Measurements from ENCODE around the gene ZSCAN4. TPM values are rescaled to one million over a fixed set of nuclear protein-coding genes. Genes with fewer than 3 reads are reported as not detected.

Gene ZSCAN4
- total and polyA plus RNA-seq, 5 donors = 0.16 to 0.37 (median 0.28) TPM; not detected in 1

GRCh38 chr19:57651654-57651996 is 17.1 kb upstream of the ZSCAN4 start:
- Histone ChIP-seq H3K27ac (ENCODE audit: low read length) (no peak overlapping the region), H3K9me3 (ENCODE audit: control insufficient read depth, low read length) (no peaks in the 10 kb centered on the region), H3K27me3 (ENCODE audit: control insufficient read depth, insufficient read depth) (no peaks in the 10 kb centered on the region), H3K4me1 (ENCODE audit: control insufficient read depth, insufficient read depth, low read length) (no peaks in the 10 kb centered on the region), H3K4me3 (ENCODE audit: low read length) (no peak overlapping the region)
- intact Hi-C loops (cut with DNase I) = no loop called here
- 41% methylated on average over 6 of the region's 6 CpGs for WGBS
- ATAC-seq (peak in 1 of 2 donors; percentile 5), DNase-seq (no peak)

GRCh38 chr19:57653689-57654088 is 15.0 kb upstream of the ZSCAN4 start:
- Histone ChIP-seq H3K4me3 (ENCODE audit: low read length) (no peak overlapping the region), H3K27me3 (ENCODE audit: control insufficient read depth, insufficient read depth) (no peaks in the 10 kb centered on the region), H3K9me3 (ENCODE audit: control insufficient read depth, low read length) (no peaks in the 10 kb centered on the region), H3K4me1 (ENCODE audit: control insufficient read depth, insufficient read depth, low read length) (no peaks in the 10 kb centered on the region), H3K27ac (ENCODE audit: low read length) (no peak overlapping the region)
- ATAC-seq (no peak), DNase-seq (no peak)
- intact Hi-C loops (cut with DNase I) = no loop called here
- whole genome bisulfite sequencing = 81% methylated on average over 2 of the region's 2 CpGs

GRCh38 chr19:57655443-57655842 is 13.3 kb upstream of the ZSCAN4 start:
- 92% methylated on average over 1 of the region's 1 CpG for WGBS
- no peak overlapping the region for H3K27ac ChIP-seq (ENCODE audit: low read length)
- H3K4me1 ChIP-seq (ENCODE audit: control insufficient read depth, insufficient read depth, low read length) = no peaks in the 10 kb centered on the region
- H3K27me3 ChIP-seq (ENCODE audit: control insufficient read depth, insufficient read depth) = no peaks in the 10 kb centered on the region
- no peaks in the 10 kb centered on the region for H3K9me3 ChIP-seq (ENCODE audit: control insufficient read depth, low read length)
- intact Hi-C loops (cut with DNase I) = no loop called here
- H3K4me3 ChIP-seq (ENCODE audit: low read length) = no peak overlapping the region
- ATAC-seq = no peak
- DNase-seq = no peak

- no peak overlapping the region for H3K27ac ChIP-seq (ENCODE audit: low read length)
- 84% methylated on average over 1 of the region's 1 CpG for WGBS
- H3K27me3 ChIP-seq (ENCODE audit: control insufficient read depth, insufficient read depth) = no peaks in the 10 kb centered on the region
- no peak for ATAC-seq
- no peaks in the 10 kb centered on the region for H3K9me3 ChIP-seq (ENCODE audit: control insufficient read depth, low read length)
- H3K4me3 ChIP-seq (ENCODE audit: low read length) = no peak overlapping the region
- intact Hi-C loops (cut with DNase I) = no loop called here
- H3K4me1 ChIP-seq (ENCODE audit: control insufficient read depth, insufficient read depth, low read length) = no peaks in the 10 kb centered on the region
- no peak for DNase-seq
Observed at GRCh38 chr19:57656346-57656745, 12.4 kb upstream of the ZSCAN4 start.

- peak overlapping the region; percentile 55 for H3K4me3 ChIP-seq (ENCODE audit: low read length)
- H3K27me3 ChIP-seq (ENCODE audit: control insufficient read depth, insufficient read depth) = no peaks in the 10 kb centered on the region
- no peaks in the 10 kb centered on the region for H3K9me3 ChIP-seq (ENCODE audit: control insufficient read depth, low read length)
- H3K27ac ChIP-seq (ENCODE audit: low read length) = peak overlapping the region; percentile 61
- H3K4me1 ChIP-seq (ENCODE audit: control insufficient read depth, insufficient read depth, low read length) = no peaks in the 10 kb centered on the region
- peak; percentile 69 to 89 (median 83) for DNase-seq
- intact Hi-C loops (cut with DNase I) = no loop called here
- WGBS = 2% methylated on average over 64 of the region's 64 CpGs
- ATAC-seq = peak; percentile 96 to 99
Observed at GRCh38 chr19:57664269-57665127, 4.2 kb upstream of the ZSCAN4 start.

- H3K27me3 ChIP-seq (ENCODE audit: control insufficient read depth, insufficient read depth) = no peaks in the 10 kb centered on the region
- 84% methylated on average over 9 of the region's 9 CpGs for WGBS
- H3K9me3 ChIP-seq (ENCODE audit: control insufficient read depth, low read length) = no peaks in the 10 kb centered on the region
- intact Hi-C loops (cut with DNase I) = no loop called here
- ATAC-seq (no peak), DNase-seq (no peak)
- no peaks in the 10 kb centered on the region for H3K4me1 ChIP-seq (ENCODE audit: control insufficient read depth, insufficient read depth, low read length)
- no peak overlapping the region for H3K4me3 ChIP-seq (ENCODE audit: low read length)
- no peak overlapping the region for H3K27ac ChIP-seq (ENCODE audit: low read length)
Observed at GRCh38 chr19:57665261-57665806, 3.4 kb upstream of the ZSCAN4 start.

- H3K4me1 ChIP-seq (ENCODE audit: control insufficient read depth, insufficient read depth, low read length) = no peaks in the 10 kb centered on the region
- no peak for ATAC-seq
Observed at GRCh38 chr19:57667228-57667627, 1.5 kb upstream of the ZSCAN4 start.

GRCh38 chr19:57671124-57671895 is 2.6 kb downstream of the ZSCAN4 start:
- 50% methylated on average over 7 of the region's 7 CpGs for WGBS
- intact Hi-C loops (cut with DNase I) = no loop called here
- H3K9me3 ChIP-seq (ENCODE audit: control insufficient read depth, low read length) = no peaks in the 10 kb centered on the region
- H3K4me1 ChIP-seq (ENCODE audit: control insufficient read depth, insufficient read depth, low read length) = no peaks in the 10 kb centered on the region
- H3K27me3 ChIP-seq (ENCODE audit: control insufficient read depth, insufficient read depth) = no peaks in the 10 kb centered on the region
- ATAC-seq = no peak
- DNase-seq = no peak
- no peak overlapping the region for H3K27ac ChIP-seq (ENCODE audit: low read length)
- no peak overlapping the region for H3K4me3 ChIP-seq (ENCODE audit: low read length)

More at GRCh38 chr19:57667228-57667627, 1.5 kb upstream of the ZSCAN4 start:
- H3K27me3 ChIP-seq (ENCODE audit: control insufficient read depth, insufficient read depth) = no peaks in the 10 kb centered on the region
- DNase-seq = no peak
- intact Hi-C loops (cut with DNase I) = no loop called here
- H3K27ac ChIP-seq (ENCODE audit: low read length) = no peak overlapping the region
- 78% methylated on average over 1 of the region's 1 CpG for WGBS
- no peak overlapping the region for H3K4me3 ChIP-seq (ENCODE audit: low read length)
- no peaks in the 10 kb centered on the region for H3K9me3 ChIP-seq (ENCODE audit: control insufficient read depth, low read length)

- no peaks in the 10 kb centered on the region for H3K9me3 ChIP-seq (ENCODE audit: control insufficient read depth, low read length)
- H3K4me3 ChIP-seq (ENCODE audit: low read length) = no peak overlapping the region
- H3K4me1 ChIP-seq (ENCODE audit: control insufficient read depth, insufficient read depth, low read length) = no peaks in the 10 kb centered on the region
- no peak for ATAC-seq
- WGBS = 82% methylated on average over 4 of the region's 4 CpGs
- DNase-seq = no peak
- H3K27ac ChIP-seq (ENCODE audit: low read length) = no peak overlapping the region
- intact Hi-C loops (cut with DNase I) = no loop called here
- no peaks in the 10 kb centered on the region for H3K27me3 ChIP-seq (ENCODE audit: control insufficient read depth, insufficient read depth)
Observed at GRCh38 chr19:57672466-57672865, 3.7 kb downstream of the ZSCAN4 start.

GRCh38 chr19:57675881-57676280 is 7.1 kb downstream of the ZSCAN4 start:
- DNase-seq = no peak
- H3K4me1 ChIP-seq (ENCODE audit: control insufficient read depth, insufficient read depth, low read length) = no peaks in the 10 kb centered on the region
- no peak overlapping the region for H3K4me3 ChIP-seq (ENCODE audit: low read length)
- H3K27me3 ChIP-seq (ENCODE audit: control insufficient read depth, insufficient read depth) = no peaks in the 10 kb centered on the region
- intact Hi-C loops (cut with DNase I) = no loop called here
- ATAC-seq = no peak
- H3K27ac ChIP-seq (ENCODE audit: low read length) = no peak overlapping the region
- WGBS = 74% methylated on average over 2 of the region's 2 CpGs
- no peaks in the 10 kb centered on the region for H3K9me3 ChIP-seq (ENCODE audit: control insufficient read depth, low read length)

GRCh38 chr19:57682226-57682766 is 13.6 kb downstream of the ZSCAN4 start:
- Histone ChIP-seq H3K27me3 (ENCODE audit: control insufficient read depth, insufficient read depth) (no peaks in the 10 kb centered on the region), H3K9me3 (ENCODE audit: control insufficient read depth, low read length) (peaks cover 22% of the 10 kb centered on the region), H3K27ac (ENCODE audit: low read length) (no peak overlapping the region), H3K4me1 (ENCODE audit: control insufficient read depth, insufficient read depth, low read length) (peaks cover 8% of the 10 kb centered on the region), H3K4me3 (ENCODE audit: low read length) (peak overlapping the region; percentile 96)
- DNase-seq = no peak
- intact Hi-C loops (cut with DNase I) = no loop called here
- WGBS = 3% methylated on average over 19 of the region's 19 CpGs
- ATAC-seq = no peak

All from right cardiac atrium (tissue), 5 donors.